Pancreas (tissue), 10 donors: Measurements from ENCODE around the gene SLC37A2. TPM values are rescaled to one million over a fixed set of nuclear protein-coding genes. Genes with fewer than 3 reads are reported as not detected.

ENCODE experiments used
- ATAC-seq, 4 donors: fragments of 200-7000 bp; cut with Tn5 transposase; one replicate each; pipeline versions ENCODE4 v1.8.0 to v1.9.1; 2020; ENCODE audit warnings: mild to moderate bottlenecking in 4 of 4, moderate library complexity in 4 of 4
- DNase-seq, 6 donors: peaks; one replicate each; pipeline ENCODE4 v3.0.0-alpha.2; 2020
- FAIRE-seq: peaks from 2 replicates; lab custom pipeline; 2012; peaks lifted over from hg19 to GRCh38; lab: Jason Lieb, UNC
- H3K27ac ChIP-seq, 4 donors: fragments of 200-600 bp; sonication (generic); 1 replicate in 3 of 4; 2 replicates in 1 of 4; pipeline versions ENCODE4 v1.5.0 to v1.8.0; 2020
- H3K27me3 ChIP-seq, 4 donors: fragments of 200-600 bp; one replicate each; pipeline ENCODE4 v1.8.0; 2021
- H3K36me3 ChIP-seq, 3 donors: fragments of 200-600 bp; sonication (generic) in 1 of 3; one replicate each; pipeline versions ENCODE4 v1.5.0 to v1.8.0; 2020 to 2021
- H3K4me1 ChIP-seq, 3 donors: fragments of 200-600 bp; one replicate each; pipeline ENCODE4 v1.8.0; 2021
- H3K4me3 ChIP-seq, 4 donors: fragments of 200-600 bp; sonication (generic) in 2 of 4; one replicate each; pipeline versions ENCODE4 v1.5.0 to v1.8.0; 2020 to 2021
- H3K9me3 ChIP-seq, 4 donors: fragments of 200-600 bp; one replicate each; pipeline ENCODE4 v1.8.0; 2021
- WGBS, 2 donors: extraction: QIAGEN DNeasy Blood & Tissue Kit; methylation state at CpG; one replicate each; pipeline ENCODE4 v1.1.7; 2013; 5-methylcytosine and 5-hydroxymethylcytosine counted together
- intact Hi-C, 3 donors: fragments of 100-400 bp; cut with DNase I; formaldehyde crosslinking; loops; one replicate each; pipeline versions ENCODE4 v1.11.1 to v1.14.2; 2022
- polyA plus RNA-seq, 2 donors: library from polyadenylated mRNA; stranded (reverse); fragments of 200-250 nt; gene quantifications; one replicate each; pipeline ENCODE4 v1.2.3, GENCODE V29; 2013
- total RNA-seq, 6 donors: library from RNA; stranded (reverse); fragmentation: NEBNext Ultra II Directional in 4 of 6; extraction: Animal tissue kit (Norgen Biotek cat#: 25700) in 4 of 6; gene quantifications; one replicate each; pipeline versions ENCODE4 v1.2.1 to v1.2.4, GENCODE V29; 2021 to 2023
- TF ChIP-seq, protein P1 (sequence below), 4 donors: fragments of 200-600 bp; sonication (generic) in 3 of 4; IDR thresholded peaks; one replicate each; pipeline versions ENCODE4 v1.5.0 to v1.8.0; 2021; ENCODE audit warnings: antibody characterized with exemption in 4 of 4
- donor health status: healthy with polysubstance abuse.
- donor health status: DM: no; HTN: no; CAD: no; lungs with moderate emphysema.
- donor health status: DM: no; HTN: no; CAD: no.
- donor health status: control.
- donor health status: control.
- donor health status: Bipolar disorder and iron deficiency.
- donor health status: DM: yes; HTN: yes; CAD: no.
- donor health status: DM: no; HTN: no; CAD: no.
- donor health status: DM: no; HTN: no; CAD: no.
- donor health status: DM: yes; HTN: yes; CAD: no.

The SLC37A2 gene
- total and polyA plus RNA-seq, 8 donors: 0.32 to 7.3 (median 0.67) TPM

GRCh38 chr11:125090816-125091215 is 27.7 kb downstream of the SLC37A2 start:
- ATAC-seq: no peak

GRCh38 chr11:125091247-125091876 is 28.3 kb downstream of the SLC37A2 start:
- TF ChIP-seq, protein P1, sequence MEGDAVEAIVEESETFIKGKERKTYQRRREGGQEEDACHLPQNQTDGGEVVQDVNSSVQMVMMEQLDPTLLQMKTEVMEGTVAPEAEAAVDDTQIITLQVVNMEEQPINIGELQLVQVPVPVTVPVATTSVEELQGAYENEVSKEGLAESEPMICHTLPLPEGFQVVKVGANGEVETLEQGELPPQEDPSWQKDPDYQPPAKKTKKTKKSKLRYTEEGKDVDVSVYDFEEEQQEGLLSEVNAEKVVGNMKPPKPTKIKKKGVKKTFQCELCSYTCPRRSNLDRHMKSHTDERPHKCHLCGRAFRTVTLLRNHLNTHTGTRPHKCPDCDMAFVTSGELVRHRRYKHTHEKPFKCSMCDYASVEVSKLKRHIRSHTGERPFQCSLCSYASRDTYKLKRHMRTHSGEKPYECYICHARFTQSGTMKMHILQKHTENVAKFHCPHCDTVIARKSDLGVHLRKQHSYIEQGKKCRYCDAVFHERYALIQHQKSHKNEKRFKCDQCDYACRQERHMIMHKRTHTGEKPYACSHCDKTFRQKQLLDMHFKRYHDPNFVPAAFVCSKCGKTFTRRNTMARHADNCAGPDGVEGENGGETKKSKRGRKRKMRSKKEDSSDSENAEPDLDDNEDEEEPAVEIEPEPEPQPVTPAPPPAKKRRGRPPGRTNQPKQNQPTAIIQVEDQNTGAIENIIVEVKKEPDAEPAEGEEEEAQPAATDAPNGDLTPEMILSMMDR (IDR thresholded peaks at IDR 0.05): peak in 2 of 4 donors; percentile 25 to 33
- H3K9me3 ChIP-seq: no peaks in the 10 kb centered on the region
- ATAC-seq (peak; percentile 38 to 89 (median 79)), DNase-seq (peak in 1 of 6 donors; percentile 26), FAIRE-seq (no peak)
- no peaks in the 10 kb centered on the region for H3K27me3 ChIP-seq
- intact Hi-C loops: no loop called here
- no peak overlapping the region for H3K27ac ChIP-seq
- no peaks in the 10 kb centered on the region for H3K4me1 ChIP-seq
- WGBS, 2 donors: 58 to 68% methylated on average over 5 of the region's 5 CpGs
- H3K4me3 ChIP-seq: no peak overlapping the region
- no peaks in the 10 kb centered on the region for H3K36me3 ChIP-seq

More at GRCh38 chr11:125090816-125091215, 27.7 kb downstream of the SLC37A2 start:
- H3K27ac ChIP-seq: no peak overlapping the region
- WGBS, 2 donors: 80 to 83% methylated on average over 6 of the region's 6 CpGs
- no peaks in the 10 kb centered on the region for H3K9me3 ChIP-seq
- H3K4me1 ChIP-seq: no peaks in the 10 kb centered on the region
- no peak overlapping the region for H3K4me3 ChIP-seq
- intact Hi-C loops: no loop called here
- H3K27me3 ChIP-seq: no peaks in the 10 kb centered on the region
- H3K36me3 ChIP-seq: no peaks in the 10 kb centered on the region
- FAIRE-seq (no peak), DNase-seq (no peak)
- TF ChIP-seq, protein P1 (IDR thresholded peaks at IDR 0.05): no peak

DNA sequence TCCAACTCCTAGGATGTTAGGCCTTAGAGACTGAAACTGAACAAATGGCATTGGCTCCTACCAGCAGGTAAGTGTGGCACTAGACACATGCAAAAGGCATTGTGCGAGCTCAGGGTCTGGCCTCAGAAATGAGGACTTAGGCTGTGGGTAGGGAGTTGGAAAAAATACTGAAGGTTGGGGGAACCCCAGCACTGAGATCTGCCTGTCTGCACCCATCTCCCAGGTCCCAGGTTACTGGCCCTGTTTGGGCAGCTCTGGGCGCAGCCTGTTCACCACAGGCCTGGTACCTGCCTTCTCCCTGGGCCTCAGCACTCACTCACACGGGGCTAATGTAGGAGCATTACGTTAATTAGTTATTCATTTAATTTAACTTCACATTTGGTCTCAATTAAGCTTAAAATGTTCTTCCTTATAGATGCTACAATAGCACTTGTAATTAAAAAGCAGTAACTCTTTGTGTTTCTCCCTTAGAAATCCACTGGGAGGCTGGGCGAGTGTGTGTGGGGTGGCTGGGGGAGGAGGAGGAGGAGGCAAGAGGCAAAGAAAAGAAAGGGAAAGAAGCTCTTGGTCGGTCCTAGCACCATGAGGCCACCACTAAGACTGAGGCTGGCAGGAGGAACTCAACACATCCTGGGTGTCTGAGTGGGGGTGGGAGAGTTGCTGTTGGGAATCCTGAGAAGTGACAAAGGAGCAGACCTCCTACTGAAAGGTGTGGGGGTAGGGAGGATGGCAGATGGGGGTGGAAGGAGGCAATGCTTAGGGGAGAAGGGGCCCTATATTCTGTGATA is 29.0 kb downstream of the SLC37A2 start:
- Histone ChIP-seq H3K27ac (no peak overlapping the region), H3K4me3 (no peak overlapping the region), H3K9me3 (no peaks in the 10 kb centered on the region), H3K27me3 (no peaks in the 10 kb centered on the region), H3K36me3 (peaks cover 0 to 4% (median 0%) of the 10 kb centered on the region in 3 donors), H3K4me1 (no peaks in the 10 kb centered on the region)
- intact Hi-C loops: no loop called here
- no peak for FAIRE-seq
- peak in 1 of 4 donors; percentile 19 for ATAC-seq
- TF ChIP-seq, protein P1 (IDR thresholded peaks at IDR 0.05): no peak
- DNase-seq: peak in 1 of 6 donors; percentile 35
- WGBS, 2 donors: 76 to 86% methylated on average over 6 of the region's 6 CpGs

DNA sequence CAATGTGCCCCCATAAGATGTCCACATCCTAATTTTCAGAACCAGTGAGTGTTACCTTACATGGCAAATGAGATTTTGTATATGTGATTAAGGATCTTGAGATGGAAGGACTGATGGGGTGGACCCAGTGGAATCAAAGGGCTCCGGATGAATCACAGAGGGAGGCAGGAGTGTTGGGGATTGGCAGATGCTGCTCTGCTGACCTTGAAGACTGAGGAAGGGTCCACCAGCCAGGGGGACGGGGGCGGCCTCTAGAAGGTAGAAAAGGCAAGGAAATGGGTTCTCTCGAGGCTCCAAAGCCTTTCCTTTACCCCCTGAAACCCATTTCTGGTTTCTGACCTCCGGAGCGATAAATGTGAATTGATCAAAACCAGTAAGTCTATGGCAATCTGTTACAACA is 29.6 kb downstream of the SLC37A2 start:
- Histone ChIP-seq H3K4me3 (no peak overlapping the region), H3K27ac (no peak overlapping the region), H3K4me1 (no peaks in the 10 kb centered on the region), H3K9me3 (no peaks in the 10 kb centered on the region), H3K27me3 (no peaks in the 10 kb centered on the region), H3K36me3 (peaks cover 0 to 10% (median 0%) of the 10 kb centered on the region in 3 donors)
- DNase-seq (no peak), ATAC-seq (no peak), FAIRE-seq (no peak)
- TF ChIP-seq, protein P1 (IDR thresholded peaks at IDR 0.05): no peak
- intact Hi-C loops: no loop called here
- WGBS, 2 donors: 86 to 91% methylated on average over 6 of the region's 6 CpGs
